ENCODE data around the gene PLCB1. TPM values are rescaled to one million over a fixed set of nuclear protein-coding genes. Genes with fewer than 3 reads are reported as not detected.

The PLCB1 gene
- total and polyA plus RNA-seq, 2 of the 4 experiments (the other 2 are of a cell fraction) = 5.6 to 16.1 TPM

GRCh38 chr20:8690074-8690473 is 558.0 kb downstream of the PLCB1 start:
- DNase-seq = no peak
- Histone ChIP-seq H3K23ac (ENCODE audit: low read depth, low read length) (no peak overlapping the region), H2BK5ac (ENCODE audit: low read depth, low read length, poor library complexity, severe bottlenecking) (no peak overlapping the region), H3K4me1 (ENCODE audit: control insufficient read depth, insufficient read depth, low read length) (peaks cover 3% of the 10 kb centered on the region), H3K27me3 (ENCODE audit: control insufficient read depth, insufficient read depth, low read length) (no peaks in the 10 kb centered on the region), H2BK120ac (ENCODE audit: low read depth, low read length) (no peak overlapping the region), H3K4me2 (ENCODE audit: low read depth, low read length) (no peak overlapping the region), H4K8ac (ENCODE audit: low read depth in 2 of 2, low read length in 2 of 2) (no peak overlapping the region), H4K5ac (ENCODE audit: low read depth, low read length) (no peak overlapping the region), H3K56ac (ENCODE audit: extremely low read depth, insufficient read depth, low read length) (no peak overlapping the region), H2AFZ (replicated peaks; ENCODE audit: low read length, poor library complexity) (no peak overlapping the region), H3K27ac (ENCODE audit: insufficient read depth, low read length) (no peak overlapping the region), H3K14ac (replicated peaks; ENCODE audit: low read depth, low read length) (no peak overlapping the region), H2BK20ac (ENCODE audit: low read depth, low read length) (no peak overlapping the region), H3K79me1 (ENCODE audit: low read depth in 1 of 2, low read length in 2 of 2) (no peaks in the 10 kb centered on the region), H3K4me3 (ENCODE audit: insufficient read depth, low read depth, low read length) (no peak overlapping the region), H3K36me3 (ENCODE audit: control insufficient read depth, insufficient read depth, low read length) (peaks cover under 1% of the 10 kb centered on the region; the same call in 1 of the 2 replicates), H2BK15ac (ENCODE audit: low read depth, low read length) (no peak overlapping the region), H3K18ac (ENCODE audit: low read depth, low read length) (no peak overlapping the region), H2AK5ac (ENCODE audit: low read depth, low read length) (no peak overlapping the region), H3K4ac (ENCODE audit: low read depth, low read length) (no peak overlapping the region), H4K20me1 (ENCODE audit: insufficient read depth, low read length) (no peaks in the 10 kb centered on the region), H3K9ac (ENCODE audit: low read depth, low read length) (no peak overlapping the region), H2AK9ac (replicated peaks; ENCODE audit: low read depth, low read length, poor library complexity) (no peak overlapping the region), H4K91ac (ENCODE audit: insufficient read depth, low read depth, low read length) (no peak overlapping the region), H3K9me1 (ENCODE audit: insufficient read depth, low read length) (no peaks in the 10 kb centered on the region; the same call in 1 of the 2 replicates), H3K9me3 (ENCODE audit: control insufficient read depth, insufficient read depth, low read length) (peaks cover 4% of the 10 kb centered on the region)
- no peak for TF ChIP-seq MAZ (IDR thresholded peaks at IDR 0.05; ENCODE audit: borderline replicate concordance, low read depth, low read length)
- no peak for TF ChIP-seq POLR2A (IDR thresholded peaks at IDR 0.05; ENCODE audit: low read depth, low read length)
- no peak for TF ChIP-seq MXI1 (IDR thresholded peaks at IDR 0.05; ENCODE audit: borderline replicate concordance, low read depth, low read length)
- TF ChIP-seq CEBPB (IDR thresholded peaks at IDR 0.05; ENCODE audit: low read depth, low read length) = no peak
- TF ChIP-seq, protein P1, sequence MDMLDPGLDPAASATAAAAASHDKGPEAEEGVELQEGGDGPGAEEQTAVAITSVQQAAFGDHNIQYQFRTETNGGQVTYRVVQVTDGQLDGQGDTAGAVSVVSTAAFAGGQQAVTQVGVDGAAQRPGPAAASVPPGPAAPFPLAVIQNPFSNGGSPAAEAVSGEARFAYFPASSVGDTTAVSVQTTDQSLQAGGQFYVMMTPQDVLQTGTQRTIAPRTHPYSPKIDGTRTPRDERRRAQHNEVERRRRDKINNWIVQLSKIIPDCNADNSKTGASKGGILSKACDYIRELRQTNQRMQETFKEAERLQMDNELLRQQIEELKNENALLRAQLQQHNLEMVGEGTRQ (IDR thresholded peaks at IDR 0.05; ENCODE audit: low read depth, low read length) = no peak
- TF ChIP-seq RFX5 (IDR thresholded peaks at IDR 0.05; ENCODE audit: low read depth, low read length) = no peak
- no peak for TF ChIP-seq RAD21 (IDR thresholded peaks at IDR 0.05; ENCODE audit: low read length)
- no peak for TF ChIP-seq MAFK (IDR thresholded peaks at IDR 0.05; ENCODE audit: low read depth, low read length)
- no peak for TF ChIP-seq ELK1 (IDR thresholded peaks at IDR 0.05; ENCODE audit: borderline replicate concordance, low read depth, low read length)
- no peak for TF ChIP-seq CHD1 (IDR thresholded peaks at IDR 0.05; ENCODE audit: low read depth, low read length)
- TF ChIP-seq RCOR1 (IDR thresholded peaks at IDR 0.05; ENCODE audit: insufficient replicate concordance, low read length) = no peak
- TF ChIP-seq NFE2L2 (IDR thresholded peaks at IDR 0.05; ENCODE audit: low read depth, low read length) = no peak
- no peak for TF ChIP-seq SMC3 (IDR thresholded peaks at IDR 0.05; ENCODE audit: low read depth, low read length)
- dilution Hi-C loops (cut with HindIII; ENCODE audit: low sequenced_read_pairs, unreplicated experiment) = no loop called here
- ChIA-PET POLR2A (ENCODE audit: unreplicated experiment) (no interaction called here), CTCF (no interaction called here)
- BruUV-seq (replicated peaks) = no TSS peak
- intact Hi-C loops (cut with micrococcal nuclease) = no loop called here
- ATAC-seq (ENCODE audit: low read depth) = no peak
- in situ Hi-C loops (cut with MboI; ENCODE audit: low sequenced_read_pairs) = no loop called here
